Liver (tissue), 9 donors: Measurements from ENCODE around the gene TRIM26. TPM values are rescaled to one million over a fixed set of nuclear protein-coding genes. Genes with fewer than 3 reads are reported as not detected.

Experiments used
- DNase-seq: peaks from one replicate; pipeline ENCODE4 v3.0.0-alpha.2; 2017; ENCODE audit warnings: low spot score
- H3K27ac ChIP-seq, 2 donors: one replicate each; pipeline ENCODE4 v1.7.0; 2013; ENCODE audit warnings: inconsistent platforms in 2 of 2, low read length in 2 of 2, control low read depth in 1 of 2, low read depth in 1 of 2, mild to moderate bottlenecking in 1 of 2
- H3K27me3 ChIP-seq, 4 donors: one replicate each; pipeline versions ENCODE4 v1.6.1 to v1.7.0; 2013; ENCODE audit warnings: low read length in 3 of 4, inconsistent platforms in 1 of 4, mild to moderate bottlenecking in 1 of 4, moderate library complexity in 1 of 4; ENCODE audit not compliant: control insufficient read depth in 4 of 4, insufficient read depth in 4 of 4
- H3K36me3 ChIP-seq, 4 donors: one replicate each; pipeline versions ENCODE4 v1.6.1 to v1.7.0; 2013; ENCODE audit warnings: low read length in 3 of 4, mild to moderate bottlenecking in 3 of 4, low read depth in 1 of 4, moderate library complexity in 1 of 4; ENCODE audit not compliant: control insufficient read depth in 4 of 4, insufficient read depth in 3 of 4
- H3K4me1 ChIP-seq, 4 donors: one replicate each; pipeline versions ENCODE4 v1.6.1 to v1.7.0; 2013; ENCODE audit warnings: low read length in 3 of 4, mild to moderate bottlenecking in 3 of 4, moderate library complexity in 1 of 4; ENCODE audit not compliant: control insufficient read depth in 4 of 4, insufficient read depth in 4 of 4
- H3K4me3 ChIP-seq, 3 donors: one replicate each; pipeline versions ENCODE4 v1.6.1 to v1.7.0; 2013; ENCODE audit warnings: low read length in 3 of 3, control low read depth in 1 of 3, low read depth in 1 of 3, mild to moderate bottlenecking in 1 of 3
- H3K9ac ChIP-seq, 2 donors: one replicate each; pipeline ENCODE4 v1.7.0; 2013; ENCODE audit warnings: low read length in 2 of 2, mild to moderate bottlenecking in 2 of 2, moderate library complexity in 2 of 2, control low read depth in 1 of 2, low read depth in 1 of 2
- H3K9me3 ChIP-seq, 4 donors: one replicate each; pipeline versions ENCODE4 v1.6.1 to v1.7.0; 2013; ENCODE audit warnings: low read length in 3 of 4; ENCODE audit not compliant: control insufficient read depth in 4 of 4
- ATF3 ChIP-seq: IDR thresholded peaks from 2 replicates; pipeline ENCODE4 v1.6.1; 2016; ENCODE audit warnings: antibody characterized with exemption
- CTCF ChIP-seq: fragments of 150-350 bp; IDR thresholded peaks from 2 replicates; pipeline ENCODE4 v1.5.1; 2017; ENCODE audit warnings: improper control_type of control experiment, low read depth, low read length; ENCODE audit not compliant: missing input control
- EGR1 ChIP-seq, 2 donors: IDR thresholded peaks; 2 replicates each; pipeline ENCODE4 v1.6.1; 2016 to 2018; ENCODE audit warnings: antibody characterized with exemption in 2 of 2, low read depth in 2 of 2
- FOXA1 ChIP-seq: IDR thresholded peaks from 2 replicates; pipeline ENCODE4 v1.6.1; 2016; ENCODE audit warnings: antibody characterized with exemption
- FOXA2 ChIP-seq: IDR thresholded peaks from 2 replicates; pipeline ENCODE4 v1.6.1; 2016; ENCODE audit warnings: antibody characterized with exemption
- GABPA ChIP-seq, 2 donors: IDR thresholded peaks in 1 of 2; conservative IDR thresholded peaks in 1 of 2; 2 replicates each; pipeline ENCODE4 v1.6.1; 2016; ENCODE audit warnings: antibody characterized with exemption in 2 of 2, mild to moderate bottlenecking in 1 of 2, moderate library complexity in 1 of 2
- HNF4A ChIP-seq, 2 donors: conservative IDR thresholded peaks; 2 replicates each; pipeline ENCODE4 v1.6.1; 2016; ENCODE audit warnings: antibody characterized with exemption in 2 of 2, mild to moderate bottlenecking in 2 of 2
- HNF4G ChIP-seq: IDR thresholded peaks from 2 replicates; pipeline ENCODE4 v1.6.1; 2016; ENCODE audit warnings: antibody characterized with exemption
- JUND ChIP-seq, 2 donors: IDR thresholded peaks; 2 replicates each; pipeline ENCODE4 v1.6.1; 2016; ENCODE audit warnings: antibody characterized with exemption in 2 of 2
- MAX ChIP-seq: IDR thresholded peaks from 2 replicates; pipeline ENCODE4 v1.6.1; 2016; ENCODE audit warnings: antibody characterized with exemption
- NR2F2 ChIP-seq: IDR thresholded peaks from 2 replicates; pipeline ENCODE4 v1.6.1; 2016; ENCODE audit warnings: antibody characterized with exemption
- RAD21 ChIP-seq, 2 donors: IDR thresholded peaks; 2 replicates each; pipeline ENCODE4 v1.6.1; 2016; ENCODE audit warnings: antibody characterized with exemption in 2 of 2, mild to moderate bottlenecking in 2 of 2
- REST ChIP-seq: IDR thresholded peaks from 2 replicates; pipeline ENCODE4 v1.6.1; 2016; ENCODE audit warnings: antibody characterized with exemption, mild to moderate bottlenecking
- RXRA ChIP-seq, 2 donors: IDR thresholded peaks; 2 replicates each; pipeline ENCODE4 v1.6.1; 2017 to 2018; ENCODE audit warnings: antibody characterized with exemption in 2 of 2, mild to moderate bottlenecking in 1 of 2
- SP1 ChIP-seq: IDR thresholded peaks from 2 replicates; pipeline ENCODE4 v1.6.1; 2018; ENCODE audit warnings: antibody characterized with exemption, mild to moderate bottlenecking
- TAF1 ChIP-seq: conservative IDR thresholded peaks from 2 replicates; pipeline ENCODE4 v1.6.1; 2016; ENCODE audit warnings: antibody characterized with exemption, mild to moderate bottlenecking
- YY1 ChIP-seq: IDR thresholded peaks from 2 replicates; pipeline ENCODE4 v1.6.1; 2016; ENCODE audit warnings: antibody characterized with exemption, mild to moderate bottlenecking
- ZBTB33 ChIP-seq: IDR thresholded peaks from 2 replicates; pipeline ENCODE4 v1.6.1; 2016; ENCODE audit warnings: antibody characterized with exemption
- WGBS: extraction: QIAGEN DNeasy Blood & Tissue Kit; methylation state at CpG from one replicate; pipeline ENCODE4 v1.1.7; 2013; 5-methylcytosine and 5-hydroxymethylcytosine counted together
- polyA plus RNA-seq, 2 donors: library from polyadenylated mRNA; stranded (reverse) in 1 of 2; unstranded in 1 of 2; fragments of 200-250 nt in 1 of 2; fragments of >200 nt in 1 of 2; fragmentation: Nextera tagmentation in 1 of 2; extraction: Ambion mirVana in 1 of 2; gene quantifications; one replicate each; pipeline versions ENCODE4 v1.2.1 to v1.2.3, GENCODE V29; 2013 to 2015
- total RNA-seq, 2 donors: library from RNA; depleted of rRNA; stranded (reverse); fragments of >200 nt; gene quantifications; one replicate each; pipeline ENCODE4 v1.2.3, GENCODE V29; 2014
- donor health status: healthy.
- donor health status: healthy.
- donor health status: healthy.
- donor health status: healthy.
- donor health status: healthy.

The TRIM26 gene
- total and polyA plus RNA-seq, 4 donors = 14.9 to 50.1 (median 23.9) TPM

GRCh38 chr6:30207619-30208295 is 5.4 kb downstream of the TRIM26 start:
- no peak for DNase-seq
- H3K9ac ChIP-seq = peak overlapping the region; percentile 13 to 83
- WGBS = 45% methylated on average over 4 of the region's 4 CpGs

More at GRCh38 chr6:30207619-30208295, 5.4 kb downstream of the TRIM26 start:
- Histone ChIP-seq H3K9me3 (no peaks in the 10 kb centered on the region), H3K27ac (peak overlapping the region; percentile 82 to 91), H3K36me3 (no peaks in the 10 kb centered on the region), H3K4me1 (peaks cover 23 to 87% (median 84%) of the 10 kb centered on the region in 4 donors), H3K4me3 (peak overlapping the region in 1 of 3 donors; percentile 38), H3K27me3 (no peaks in the 10 kb centered on the region)
- TF ChIP-seq ATF3 (no peak), RXRA (IDR thresholded peaks at IDR 0.05) (no peak), MAX (no peak), FOXA2 (no peak), NR2F2 (no peak), YY1 (no peak), GABPA (IDR thresholded peaks at IDR 0.05 in 1 of 2, conservative IDR thresholded peaks at IDR 0.05 in 1 of 2) (no peak), EGR1 (IDR thresholded peaks at IDR 0.05; ENCODE audit: low read depth in 2 of 2) (no peak), JUND (IDR thresholded peaks at IDR 0.05) (no peak), CTCF (no peak), HNF4G (no peak), SP1 (no peak), REST (no peak), TAF1 (no peak), RAD21 (IDR thresholded peaks at IDR 0.05) (no peak), FOXA1 (no peak), HNF4A (conservative IDR thresholded peaks at IDR 0.05) (no peak), ZBTB33 (no peak)
